Bronchus fibroblast of lung (primary cell): ENCODE data around the gene TBX4. TPM values are rescaled to one million over a fixed set of nuclear protein-coding genes. Genes with fewer than 3 reads are reported as not detected.

ENCODE experiments used
- total RNA-seq: library from RNA; depleted of rRNA; stranded (reverse); fragments of >200 nt; gene quantifications from 2 replicates; pipeline ENCODE4 v1.2.3, GENCODE V29; 2015

The TBX4 gene
- 3.0 and 3.5 TPM in 2 replicates for total RNA-seq

GRCh38 chr17:61452301-61453290, at the start of gene TBX4:
Gene TBX4, plus strand, starts transcription at chr17:61452422. Its CDS starts 4,069 bp downstream, at chr17:61456491.

Other genes with a start within 250 kb of the TBX4 start
- 88.9 and 89.6 TPM in 2 replicates for gene TBX2, start 52.6 kb upstream of the TBX4 start, total RNA-seq
- gene NACA2, start 138.8 kb downstream of the TBX4 start, total RNA-seq = not detected in 2 replicates